GM21717 (cell line): ENCODE measurements around the gene HPS4.
"Not testable (repeated sequence)": the region's sequence is repeated elsewhere in the genome, so short reads cannot be mapped to it uniquely, and the experiment has no call there.

Experiments used
- ATAC-seq: cut with Tn5 transposase; IDR thresholded peaks from one replicate; pipeline ENCODE4 v1.9.1; 2021; ENCODE audit warnings: mild to moderate bottlenecking, moderate library complexity; ENCODE audit not compliant: unreplicated experiment

HPS4 gene

DNA sequence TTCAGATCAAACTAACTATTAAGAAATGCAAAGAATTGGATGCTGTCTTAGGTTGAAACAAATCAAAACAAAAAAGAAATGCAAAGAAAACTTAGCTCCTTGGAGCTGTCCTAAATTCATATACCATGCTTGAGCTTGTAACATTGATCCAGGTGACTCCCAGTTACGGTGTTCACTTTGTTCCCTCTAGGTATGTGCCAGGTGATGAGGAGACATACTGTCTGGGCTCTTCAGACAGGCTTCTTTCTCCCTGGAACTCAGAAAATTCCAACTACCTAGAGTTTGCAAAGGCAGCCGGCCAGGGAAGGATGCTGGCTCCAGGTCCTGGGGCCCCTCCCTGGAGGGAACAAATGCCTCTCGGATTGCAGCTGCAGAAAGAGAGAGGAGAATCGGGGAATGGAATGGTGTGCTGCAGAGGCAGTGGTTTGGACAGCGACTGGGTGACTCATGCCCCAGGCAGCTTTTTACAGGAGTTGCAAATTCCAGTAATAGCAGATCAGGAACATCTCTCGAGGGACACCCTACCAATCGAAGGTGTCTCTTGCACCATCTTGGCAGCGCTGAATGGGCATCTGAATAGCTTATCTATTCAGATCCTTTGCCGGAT is 66.8 kb downstream of the HPS4 start:
- no peak for ATAC-seq

DNA sequence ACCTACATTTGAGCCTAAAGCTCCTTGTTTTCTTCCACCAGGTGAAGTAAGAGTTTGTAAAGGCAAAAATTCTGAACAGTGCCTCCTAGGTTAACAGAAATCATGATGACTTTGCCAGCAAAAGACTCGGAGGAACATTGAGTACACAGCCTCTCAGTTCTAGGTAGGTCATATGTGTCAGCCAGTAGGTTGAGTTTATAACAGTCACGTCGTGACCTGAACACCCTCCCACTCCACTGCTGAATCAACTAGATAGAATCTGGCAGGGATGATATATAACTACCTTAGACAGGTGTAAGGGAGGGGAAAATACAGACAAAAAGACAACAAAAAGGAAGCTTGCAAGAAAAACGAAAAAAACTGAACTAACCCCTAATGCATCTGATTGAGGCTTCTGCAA is 67.3 kb downstream of the HPS4 start:
- ATAC-seq: no peak

DNA sequence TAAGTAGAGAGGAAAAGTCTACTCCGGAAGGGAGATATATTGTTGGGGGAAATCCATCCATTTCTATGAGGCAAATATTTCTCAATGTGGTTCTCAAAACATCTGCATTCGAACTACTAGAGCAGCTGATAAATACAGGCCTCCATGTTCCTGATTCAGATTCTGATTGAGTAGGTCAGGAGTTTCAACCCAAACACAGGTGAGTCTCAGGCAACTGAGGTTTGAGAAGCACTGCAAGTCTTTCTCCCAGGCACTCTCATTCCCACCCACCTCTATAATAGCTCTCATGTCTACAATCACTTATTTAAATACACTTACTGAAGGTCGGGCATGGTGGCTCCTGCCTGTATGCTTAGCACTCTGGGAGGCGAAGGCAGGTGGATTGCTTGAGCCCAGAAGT is 69.2 kb downstream of the HPS4 start:
- no peak for ATAC-seq

DNA sequence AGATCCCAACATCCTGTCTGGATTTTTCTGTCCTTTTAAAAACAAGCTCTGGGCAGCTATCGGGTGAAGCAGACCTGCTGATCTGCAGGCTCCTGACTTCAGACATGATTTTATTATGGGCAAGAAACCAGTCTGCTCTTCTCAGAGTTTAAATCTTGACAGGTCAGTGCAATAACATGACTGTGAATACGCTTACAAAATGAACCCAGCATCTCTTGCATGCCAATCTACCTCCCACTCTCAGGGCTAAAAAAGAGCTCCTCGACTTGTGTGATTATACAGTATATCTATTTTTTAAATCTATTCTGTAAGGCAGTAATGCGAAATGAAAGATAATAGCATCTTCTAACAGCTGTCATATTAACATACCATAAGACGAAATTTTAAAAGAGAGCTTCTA is 73.2 kb downstream of the HPS4 start:
- no peak for ATAC-seq

DNA sequence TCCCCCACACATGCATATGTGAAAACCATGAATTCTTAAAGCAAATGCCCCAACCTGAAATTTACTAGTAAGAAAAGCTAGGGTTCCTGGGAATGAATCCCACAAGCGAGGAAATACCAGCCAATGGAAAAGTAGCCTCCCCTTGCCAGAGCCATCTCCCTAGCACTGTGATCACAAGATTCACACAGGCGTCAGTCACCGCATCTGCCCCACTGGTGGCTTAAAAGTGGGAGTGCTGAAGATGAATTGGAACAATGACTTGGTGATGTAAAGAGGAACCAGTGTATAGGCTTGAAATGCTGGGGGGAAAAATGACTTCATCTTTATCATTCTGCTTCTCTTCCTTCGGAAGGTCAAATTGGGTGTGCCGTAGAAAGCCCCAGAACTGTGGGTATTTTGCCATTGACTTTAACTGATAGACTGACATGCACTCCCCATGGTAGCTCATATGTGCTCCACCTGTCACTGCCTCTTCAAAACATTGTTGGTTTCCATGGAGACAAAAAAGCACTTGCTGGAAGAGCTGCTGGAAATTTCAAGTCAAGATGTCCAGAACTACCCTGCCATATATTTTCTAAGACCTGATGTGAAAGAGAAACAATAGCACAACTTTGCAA is 73.8 kb downstream of the HPS4 start:
- ATAC-seq: no peak

DNA sequence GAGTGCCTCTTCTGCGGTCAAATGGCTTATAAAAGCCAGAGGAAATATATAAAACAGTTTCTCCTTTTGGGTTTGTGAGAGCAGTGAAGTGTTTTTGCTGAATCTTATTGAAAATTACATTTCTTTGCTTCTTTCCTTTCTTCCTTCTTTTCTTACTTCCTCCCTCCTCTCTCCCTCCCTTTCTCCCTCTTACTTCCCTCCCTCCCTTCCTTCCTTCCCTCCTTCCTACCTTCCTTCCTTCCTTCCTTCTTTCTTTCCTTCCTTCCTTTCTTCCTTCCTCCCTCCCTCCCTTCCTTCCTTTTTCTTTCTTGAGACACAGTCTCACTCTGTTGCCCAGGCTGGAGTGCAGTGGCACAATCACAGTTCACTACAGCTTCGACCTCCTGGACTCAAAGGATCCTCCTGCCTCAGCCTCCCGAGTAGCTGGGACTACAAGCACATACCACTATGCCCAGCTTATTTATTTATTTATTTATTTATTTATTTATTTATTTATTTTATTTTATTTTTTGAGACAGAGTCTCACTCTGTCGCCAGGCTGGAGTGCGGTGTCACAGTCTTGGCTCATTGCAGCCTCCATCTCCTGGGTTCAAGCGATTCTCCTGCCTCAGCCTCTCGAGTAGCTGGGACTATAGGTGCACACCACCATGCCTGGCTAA is 74.9 kb downstream of the HPS4 start:
- ATAC-seq: not testable (repeated sequence)

DNA sequence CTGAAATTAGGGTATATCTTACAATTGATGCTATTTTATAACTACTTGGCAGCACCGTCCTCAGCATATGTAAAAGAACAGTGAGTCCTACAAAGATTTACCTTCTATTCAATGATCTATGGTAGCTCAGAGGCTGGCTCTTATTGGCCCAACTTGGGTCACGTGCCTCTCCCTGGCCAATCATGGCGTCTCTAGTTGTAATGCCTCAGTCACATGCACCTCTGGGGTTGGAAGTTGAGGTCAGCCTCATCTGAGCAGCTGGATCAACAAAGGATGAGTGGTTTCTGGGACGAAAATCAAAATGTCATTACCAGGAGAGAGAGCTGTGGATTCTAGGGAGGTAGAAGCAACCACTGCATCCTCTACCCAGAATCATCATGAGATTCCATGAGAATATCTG is 77.5 kb downstream of the HPS4 start:
- no peak for ATAC-seq

DNA sequence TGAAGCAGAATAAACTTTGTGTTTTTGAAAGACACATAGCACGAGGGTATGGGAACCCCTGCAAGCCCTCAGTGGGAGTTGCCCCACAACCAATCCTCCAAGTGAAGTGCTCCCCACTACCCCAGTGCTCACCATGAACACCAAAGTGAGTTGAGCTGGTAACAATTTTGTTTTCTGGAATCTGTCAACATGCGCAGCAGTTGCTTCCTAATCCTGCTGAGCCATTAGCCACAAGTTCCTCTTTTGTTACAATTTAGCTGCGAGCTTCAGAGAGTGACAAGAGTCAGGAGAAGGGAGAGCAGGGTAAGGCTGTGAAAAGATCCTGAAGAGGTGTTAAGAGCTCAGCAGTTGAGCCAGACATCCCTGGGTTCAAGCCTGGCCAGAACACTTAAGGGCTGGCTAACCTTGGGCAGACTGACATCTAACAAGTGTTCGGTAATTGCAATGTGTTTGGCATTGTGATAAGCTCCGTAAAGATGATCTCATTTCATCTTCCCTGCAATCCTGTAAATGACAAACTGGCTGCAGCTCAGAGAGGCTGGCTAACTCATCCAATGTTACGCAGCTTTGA is 78.6 kb downstream of the HPS4 start:
- ATAC-seq: no peak

DNA sequence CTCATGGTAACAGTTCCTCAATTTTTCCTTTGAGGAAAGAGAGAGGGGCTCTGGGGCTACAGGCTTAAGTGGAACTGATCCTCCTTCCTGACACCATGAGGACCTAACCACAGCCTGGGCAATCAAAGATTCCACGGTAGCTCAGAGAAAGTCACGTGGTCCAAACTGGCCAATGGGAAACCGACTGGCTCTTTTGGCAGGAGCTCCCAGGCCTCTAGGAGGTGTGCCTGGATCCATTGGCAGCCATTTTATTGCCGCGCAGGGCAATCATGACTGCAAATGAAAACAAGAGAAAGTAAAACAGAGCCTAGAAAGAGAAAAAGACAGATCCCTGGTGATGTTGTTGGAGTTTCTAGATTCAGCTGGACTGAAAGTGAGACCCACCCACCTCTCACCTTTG is 81.9 kb downstream of the HPS4 start:
- no peak for ATAC-seq
